GM10266 (cell line): ENCODE results near the gene B4GALNT4.
"Not testable (repeated sequence)": the region's sequence is repeated elsewhere in the genome, so short reads cannot be mapped to it uniquely, and the experiment has no call there.

Experiments
- DNase-seq: peaks from one replicate; pipeline ENCODE4 v3.0.0; 2012; ENCODE audit errors: extremely low spot score
- CTCF ChIP-seq: IDR thresholded peaks from 2 replicates; pipeline ENCODE4 v1.5.1; 2012; ENCODE audit warnings: mild to moderate bottlenecking, low read depth; ENCODE audit not compliant: control insufficient read depth, insufficient read depth; ENCODE audit errors: missing control alignments

B4GALNT4 gene

GRCh38 chr11:418343-419247 is 49.3 kb downstream of the B4GALNT4 start:
- no peak for DNase-seq
- no peak for TF ChIP-seq CTCF

GRCh38 chr11:419248-420005 is 50.1 kb downstream of the B4GALNT4 start:
- no peak for TF ChIP-seq CTCF
- DNase-seq: no peak

- DNase-seq: no peak
- TF ChIP-seq CTCF: no peak
Observed at GRCh38 chr11:420054-420910, 51.0 kb downstream of the B4GALNT4 start.

GRCh38 chr11:420911-421321 is 51.6 kb downstream of the B4GALNT4 start:
- TF ChIP-seq CTCF: no peak
- DNase-seq: no peak

- no peak for TF ChIP-seq CTCF
- DNase-seq: no peak
Observed at GRCh38 chr11:422249-422656, 53.0 kb downstream of the B4GALNT4 start.

- no peak for DNase-seq
- no peak for TF ChIP-seq CTCF
Observed at GRCh38 chr11:424232-424631, 54.9 kb downstream of the B4GALNT4 start.

GRCh38 chr11:424766-425165 is 55.5 kb downstream of the B4GALNT4 start:
- DNase-seq: not testable (repeated sequence)
